HG03039 (cell line): Measurements from ENCODE around the gene AMD1.
"Not testable (repeated sequence)": the region's sequence is repeated elsewhere in the genome, so short reads cannot be mapped to it uniquely, and the experiment has no call there.

ENCODE experiments used
- ATAC-seq: cut with Tn5 transposase; IDR thresholded peaks from one replicate; pipeline ENCODE4 v1.9.1; 2021; ENCODE audit warnings: mild to moderate bottlenecking, moderate library complexity; ENCODE audit not compliant: unreplicated experiment

AMD1 gene

GRCh38 chr6:110876806-110877564, 2.4 kb downstream of the AMD1 start:
- ATAC-seq = no peak

GRCh38 chr6:110877569-110877968, 3.0 kb downstream of the AMD1 start:
- ATAC-seq = no peak

GRCh38 chr6:110878751-110879522, 4.4 kb downstream of the AMD1 start:
- no peak for ATAC-seq

GRCh38 chr6:110880651-110881050, 6.1 kb downstream of the AMD1 start:
- ATAC-seq = no peak

- no peak for ATAC-seq
Measured at GRCh38 chr6:110881546-110882273, 7.1 kb downstream of the AMD1 start.

GRCh38 chr6:110882274-110882619, 7.7 kb downstream of the AMD1 start:
- no peak for ATAC-seq

- no peak for ATAC-seq
Measured at GRCh38 chr6:110882824-110883554, 8.4 kb downstream of the AMD1 start.

GRCh38 chr6:110884321-110884720, 9.7 kb downstream of the AMD1 start:
- ATAC-seq = no peak

- ATAC-seq = no peak
Measured at GRCh38 chr6:110885526-110885925, 10.9 kb downstream of the AMD1 start.

- ATAC-seq = no peak
Measured at GRCh38 chr6:110886555-110887167, 12.1 kb downstream of the AMD1 start.

- no peak for ATAC-seq
Measured at GRCh38 chr6:110890288-110890687, 15.7 kb downstream of the AMD1 start.

- no peak for ATAC-seq
Measured at GRCh38 chr6:110895907-110896608, 21.5 kb downstream of the AMD1 start.

- ATAC-seq = no peak
Measured at GRCh38 chr6:110897433-110897832, 22.8 kb downstream of the AMD1 start.

GRCh38 chr6:110898111-110898510, 23.5 kb downstream of the AMD1 start:
- no peak for ATAC-seq

GRCh38 chr6:110900028-110900598, 25.5 kb downstream of the AMD1 start:
- no peak for ATAC-seq

- not testable (repeated sequence) for ATAC-seq
Measured at GRCh38 chr6:110901601-110902000, 27.0 kb downstream of the AMD1 start.

GRCh38 chr6:110902091-110902490, 27.5 kb downstream of the AMD1 start:
- ATAC-seq = no peak

GRCh38 chr6:110906273-110906672, 31.7 kb downstream of the AMD1 start:
- not testable (repeated sequence) for ATAC-seq

GRCh38 chr6:110930781-110931180, 56.2 kb downstream of the AMD1 start:
- ATAC-seq = no peak

- no peak for ATAC-seq
Measured at GRCh38 chr6:110933912-110934311, 59.3 kb downstream of the AMD1 start.
